Body of pancreas (tissue), 4 donors: ENCODE measurements around the gene TPM2. TPM values are rescaled to one million over a fixed set of nuclear protein-coding genes. Genes with fewer than 3 reads are reported as not detected.
A peak's percentile ranks its signal among the peaks of the same experiment; 100 is the strongest.
"Not testable (repeated sequence)": the region's sequence is repeated elsewhere in the genome, so short reads cannot be mapped to it uniquely, and the experiment has no call there.

Experiments used
- ATAC-seq: fragments of 150-250 bp; one replicate; pipeline ENCODE4 v1.9.1; 2016
- DNase-seq, 4 donors: peaks; one replicate each; pipeline ENCODE4 v3.0.0-alpha.2; 2019
- H3K27ac ChIP-seq, 4 donors: fragments of 200-600 bp; sonication (generic); 1 replicate in 3 of 4; 2 replicates in 1 of 4; pipeline versions ENCODE4 v1.5.1 to v1.6.1; 2016 to 2019; ENCODE audit warnings: mild to moderate bottlenecking in 1 of 4, mixed read lengths in 1 of 4, moderate library complexity in 1 of 4
- H3K27me3 ChIP-seq, 2 donors: fragments of 200-600 bp; sonication (generic); one replicate each; pipeline ENCODE4 v1.6.0; 2016; ENCODE audit warnings: mild to moderate bottlenecking in 1 of 2
- H3K36me3 ChIP-seq, 2 donors: fragments of 200-600 bp; sonication (generic); replicated peaks in 1 of 2; 2 replicates each; pipeline ENCODE4 v1.5.1; 2016; ENCODE audit warnings: low read depth in 2 of 2; ENCODE audit not compliant: insufficient read depth in 1 of 2
- H3K4me1 ChIP-seq: fragments of 200-600 bp; sonication (generic); one replicate; pipeline ENCODE4 v1.6.0; 2016
- H3K4me3 ChIP-seq, 2 donors: fragments of 200-600 bp; sonication (generic); 1 replicate in 1 of 2; 2 replicates in 1 of 2; pipeline ENCODE4 v1.5.1; 2016 to 2019
- H3K9me3 ChIP-seq, 3 donors: fragments of 200-600 bp; sonication (generic); 1 replicate in 2 of 3; 2 replicates in 1 of 3; pipeline ENCODE4 v1.5.1; 2016
- POLR2A ChIP-seq, 3 donors: fragments of 450-650 bp; IDR thresholded peaks; one replicate each; pipeline ENCODE4 v1.6.1; 2016; ENCODE audit warnings: antibody characterized with exemption in 3 of 3, mild to moderate bottlenecking in 2 of 3
- WGBS, 2 donors: methylation state at CpG; one replicate each; pipeline ENCODE4 v1.1.5; 2017; 5-methylcytosine and 5-hydroxymethylcytosine counted together
- intact Hi-C: fragments of 100-400 bp; cut with DNase I; formaldehyde crosslinking; loops from one replicate; pipeline ENCODE4 v1.15.1; 2023
- total RNA-seq, 2 donors: library from RNA; depleted of rRNA; stranded (reverse); fragments of >200 nt; gene quantifications; one replicate each; pipeline ENCODE4 v1.1.0, GENCODE V29; 2016
- TF ChIP-seq, protein P1 (sequence below), 7 experiments: fragments of 450-650 bp in 4 of 7; fragments of 200-600 bp in 3 of 7; sonication (generic) in 3 of 7; IDR thresholded peaks; one replicate each; pipeline ENCODE4 v1.5.1; 2016 to 2019; ENCODE audit warnings: antibody characterized with exemption in 7 of 7

Gene TPM2
- total RNA-seq, 2 donors from 2014 or later = 75.8 to 132 TPM

DNA sequence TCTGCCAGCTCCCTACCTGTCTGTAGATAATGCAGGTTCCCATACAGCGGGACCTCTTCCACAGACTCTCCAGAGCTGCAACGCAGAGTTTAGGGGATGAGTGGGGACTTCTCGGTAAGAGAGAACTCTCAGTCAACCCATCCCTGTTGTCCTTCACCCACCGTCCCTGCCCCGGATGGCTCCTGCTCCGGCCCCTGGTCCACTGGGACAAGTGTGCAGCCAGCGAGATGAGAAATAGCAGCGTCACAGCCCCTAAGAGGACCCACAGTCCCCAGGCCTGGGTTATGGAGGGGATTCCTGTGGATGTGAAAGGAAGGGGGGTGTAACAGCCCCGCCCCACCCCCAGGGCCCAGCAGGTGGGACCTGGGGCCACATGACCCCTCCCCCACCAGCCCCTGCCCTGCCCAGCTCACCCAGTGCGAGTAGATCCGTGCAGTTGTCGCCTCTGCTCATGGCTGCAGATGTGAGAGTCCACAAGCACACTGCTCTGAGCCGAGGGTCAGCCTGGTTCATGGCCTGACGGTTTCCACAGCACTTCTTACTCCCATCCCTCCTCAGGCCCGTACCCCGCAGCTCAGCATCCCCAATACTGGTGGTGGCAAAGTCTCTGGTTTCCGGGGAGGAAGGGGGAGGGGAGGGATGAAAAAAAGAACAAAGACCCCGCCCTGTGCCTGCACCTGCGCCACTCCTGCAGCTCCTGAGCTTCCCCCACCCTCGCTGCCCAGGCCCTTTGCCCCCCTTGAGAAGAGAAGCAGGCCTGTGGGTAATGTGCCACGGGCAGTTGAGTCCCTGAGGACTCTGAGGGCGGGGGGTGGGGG, 39.2 kb downstream of the TPM2 start, which contains the start of gene SIT1:
Gene SIT1, minus strand, starts transcription at position 591 of the 818 bp plus-strand sequence. Its CDS starts 78 bp downstream, at position 513.
- Histone ChIP-seq H3K36me3 (no peaks in the 10 kb centered on the region), H3K27me3 (no peaks in the 10 kb centered on the region), H3K9me3 (no peaks in the 10 kb centered on the region), H3K4me3 (no peak within 1 kb of the TSS), H3K4me1 (peaks cover 16% of the 10 kb centered on the region), H3K27ac (no peak within 1 kb of the TSS)
- DNase-seq (peak in 1 of 4 donors; percentile 12), ATAC-seq (no peak)
- TF ChIP-seq, protein P1, sequence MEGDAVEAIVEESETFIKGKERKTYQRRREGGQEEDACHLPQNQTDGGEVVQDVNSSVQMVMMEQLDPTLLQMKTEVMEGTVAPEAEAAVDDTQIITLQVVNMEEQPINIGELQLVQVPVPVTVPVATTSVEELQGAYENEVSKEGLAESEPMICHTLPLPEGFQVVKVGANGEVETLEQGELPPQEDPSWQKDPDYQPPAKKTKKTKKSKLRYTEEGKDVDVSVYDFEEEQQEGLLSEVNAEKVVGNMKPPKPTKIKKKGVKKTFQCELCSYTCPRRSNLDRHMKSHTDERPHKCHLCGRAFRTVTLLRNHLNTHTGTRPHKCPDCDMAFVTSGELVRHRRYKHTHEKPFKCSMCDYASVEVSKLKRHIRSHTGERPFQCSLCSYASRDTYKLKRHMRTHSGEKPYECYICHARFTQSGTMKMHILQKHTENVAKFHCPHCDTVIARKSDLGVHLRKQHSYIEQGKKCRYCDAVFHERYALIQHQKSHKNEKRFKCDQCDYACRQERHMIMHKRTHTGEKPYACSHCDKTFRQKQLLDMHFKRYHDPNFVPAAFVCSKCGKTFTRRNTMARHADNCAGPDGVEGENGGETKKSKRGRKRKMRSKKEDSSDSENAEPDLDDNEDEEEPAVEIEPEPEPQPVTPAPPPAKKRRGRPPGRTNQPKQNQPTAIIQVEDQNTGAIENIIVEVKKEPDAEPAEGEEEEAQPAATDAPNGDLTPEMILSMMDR (IDR thresholded peaks at IDR 0.05) = no peak
- no peak for TF ChIP-seq POLR2A (IDR thresholded peaks at IDR 0.05)
- 75 to 83% methylated on average over 12 to 22 of the region's 22 CpGs for WGBS, 2 donors
- intact Hi-C loops = loop anchor here (5.0 kb wide), 1 partner anchor 82 kb away; the partner anchor contains the start of genes CREB3 and TLN1

DNA sequence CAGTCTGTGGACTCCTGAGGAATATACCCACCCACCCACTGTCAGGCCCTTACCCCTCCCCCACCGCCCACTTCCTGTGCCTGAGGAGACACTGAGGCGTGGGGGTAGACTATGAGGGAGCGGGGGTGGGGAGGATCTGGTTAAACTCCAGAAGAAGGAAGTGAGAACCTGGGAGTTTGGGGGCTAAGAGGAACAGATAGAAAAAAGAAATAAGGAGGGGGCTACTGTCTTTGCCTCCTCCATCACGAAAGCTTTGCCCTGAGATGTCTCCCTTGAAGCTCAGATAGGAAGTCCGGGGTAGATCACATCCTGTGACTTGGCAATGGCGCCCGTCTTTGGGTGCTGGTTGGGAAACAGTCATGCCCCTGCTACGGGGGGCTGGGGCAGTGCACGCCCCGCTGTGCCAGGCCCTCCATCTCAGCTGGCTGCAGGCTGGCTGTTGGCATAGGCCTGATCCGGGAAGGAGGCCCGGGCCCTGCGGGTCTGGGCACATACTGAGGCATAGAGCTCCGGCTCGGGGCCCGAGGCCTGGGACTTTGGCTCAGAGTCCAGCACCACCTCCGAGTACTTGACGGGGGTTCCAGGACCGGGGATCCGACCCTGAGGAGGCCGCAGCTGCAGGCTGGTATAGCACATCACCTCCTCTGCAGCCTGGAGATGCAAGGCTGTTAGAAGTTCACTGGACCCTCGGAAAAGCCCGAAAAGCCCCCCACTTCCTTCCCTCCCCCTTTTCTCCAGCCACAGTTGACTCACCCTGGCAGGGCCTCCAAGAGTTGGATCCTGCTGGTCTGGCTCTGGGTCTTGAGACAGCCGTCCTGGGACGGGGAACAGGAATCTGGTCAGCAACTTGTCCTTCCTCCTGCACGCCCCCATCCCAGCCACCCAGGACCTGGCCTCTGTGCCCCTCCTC, 40.0 kb downstream of the TPM2 start:
- no peak overlapping the region for H3K27ac ChIP-seq
- no peak for DNase-seq

GRCh38 chr9:35646533-35647265, 43.0 kb downstream of the TPM2 start:
- TF ChIP-seq, protein P1 (IDR thresholded peaks at IDR 0.05) = peak; percentile 82 to 99 (median 98)
- peak; percentile 73 to 94 (median 93) for TF ChIP-seq POLR2A (IDR thresholded peaks at IDR 0.05)
- peak; percentile 98 for ATAC-seq
- intact Hi-C loops = no loop called here

More for the DNA sequence above, 40.0 kb downstream of the TPM2 start:
- intact Hi-C loops = loop anchor here (5.0 kb wide), 1 partner anchor 83 kb away; the partner anchor contains the start of genes CREB3 and TLN1
- no peak for ATAC-seq
- Histone ChIP-seq H3K9me3 (no peaks in the 10 kb centered on the region), H3K4me3 (no peak overlapping the region), H3K27me3 (no peaks in the 10 kb centered on the region), H3K36me3 (no peaks in the 10 kb centered on the region), H3K4me1 (peaks cover 16% of the 10 kb centered on the region)
- 76 to 82% methylated on average over 10 to 26 of the region's 26 CpGs for WGBS, 2 donors
- no peak for TF ChIP-seq POLR2A (IDR thresholded peaks at IDR 0.05)
- TF ChIP-seq, protein P1 (IDR thresholded peaks at IDR 0.05) = no peak

DNA sequence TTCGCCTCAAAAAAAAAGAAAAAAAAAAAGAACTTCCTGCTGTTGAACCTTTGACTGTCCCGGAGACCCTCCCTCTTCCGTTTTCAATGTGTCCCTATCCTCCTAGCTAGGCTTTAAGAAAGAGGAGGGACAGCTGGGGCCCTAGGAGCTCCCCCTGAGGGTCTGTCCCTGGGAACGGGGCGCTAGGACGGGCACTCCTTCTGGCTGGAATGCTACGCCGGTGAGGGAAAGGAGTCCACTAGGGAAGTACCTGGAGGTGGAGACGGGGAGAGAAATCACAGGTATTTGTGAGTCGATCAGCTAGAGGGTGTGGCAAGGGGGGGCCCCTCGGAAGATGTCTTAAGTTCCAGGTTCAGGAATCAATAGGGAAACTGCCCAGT, 43.6 kb downstream of the TPM2 start:
- TF ChIP-seq, protein P1 (IDR thresholded peaks at IDR 0.05) = peak in 3 of 7 experiments; percentile 5 to 24 (median 23)
- TF ChIP-seq POLR2A (IDR thresholded peaks at IDR 0.05) = no peak
- peak overlapping the region; percentile 44 to 58 for H3K4me3 ChIP-seq
- DNase-seq (peak; percentile 56 to 68 (median 67)), ATAC-seq (peak; percentile 65)
- no peaks in the 10 kb centered on the region for H3K27me3 ChIP-seq
- intact Hi-C loops = no loop called here
- H3K36me3 ChIP-seq = no peaks in the 10 kb centered on the region
- WGBS, 2 donors = 1 to 2% methylated on average over 11 of the region's 11 CpGs
- no peaks in the 10 kb centered on the region for H3K9me3 ChIP-seq
- peak overlapping the region; percentile 68 to 94 (median 78) for H3K27ac ChIP-seq
- peaks cover 11% of the 10 kb centered on the region for H3K4me1 ChIP-seq

More at GRCh38 chr9:35646533-35647265, 43.0 kb downstream of the TPM2 start:
- Histone ChIP-seq H3K27ac (peak overlapping the region; percentile 68 to 94 (median 78)), H3K4me1 (peaks cover 11% of the 10 kb centered on the region), H3K4me3 (peak overlapping the region; percentile 44 to 58), H3K36me3 (no peaks in the 10 kb centered on the region), H3K27me3 (no peaks in the 10 kb centered on the region), H3K9me3 (no peaks in the 10 kb centered on the region)
- 0 to 1% methylated on average over 19 to 58 of the region's 58 CpGs for WGBS, 2 donors
- peak; percentile 93 to 94 (median 94) for DNase-seq

DNA sequence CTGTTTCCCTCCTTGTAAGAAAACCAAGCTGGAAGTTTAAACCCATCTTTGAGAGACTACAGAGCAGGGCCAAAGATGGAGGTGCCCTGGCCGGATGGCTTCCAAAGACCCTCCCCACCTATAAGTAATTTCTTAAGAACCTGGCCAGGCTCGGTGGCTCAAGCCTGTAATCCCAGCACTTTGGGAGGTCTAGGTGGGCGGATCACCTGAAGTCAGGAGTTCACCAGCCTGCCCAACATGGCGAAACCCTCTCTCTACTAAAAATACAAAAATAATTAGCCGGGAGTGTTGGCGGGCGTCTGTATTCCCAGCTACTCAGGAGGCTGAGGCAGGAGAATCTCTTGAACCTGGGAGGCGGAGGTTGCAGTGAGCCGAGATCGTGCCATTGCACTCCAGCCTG, 44.0 kb downstream of the TPM2 start:
- intact Hi-C loops, H3K36me3 ChIP-seq, ATAC-seq, H3K27me3 ChIP-seq, H3K9me3 ChIP-seq, DNase-seq: not testable (repeated sequence)
- peaks cover 11% of the 10 kb centered on the region for H3K4me1 ChIP-seq
- WGBS, 2 donors = 28 to 41% methylated on average over 10 of the region's 10 CpGs
- H3K27ac ChIP-seq = peak overlapping the region in 3 of 4 donors; percentile 73 to 94 (median 82)
- H3K4me3 ChIP-seq = peak overlapping the region in 1 of 2 donors; percentile 58
